T1000 (cell line): Measurements from ENCODE around the gene PGR.

ENCODE experiments used
- DNase-seq: peaks from one replicate; lab custom pipeline; 2025; ENCODE audit warnings: mixed read lengths; lab: John Stamatoyannopoulos, UW

Gene PGR

DNA sequence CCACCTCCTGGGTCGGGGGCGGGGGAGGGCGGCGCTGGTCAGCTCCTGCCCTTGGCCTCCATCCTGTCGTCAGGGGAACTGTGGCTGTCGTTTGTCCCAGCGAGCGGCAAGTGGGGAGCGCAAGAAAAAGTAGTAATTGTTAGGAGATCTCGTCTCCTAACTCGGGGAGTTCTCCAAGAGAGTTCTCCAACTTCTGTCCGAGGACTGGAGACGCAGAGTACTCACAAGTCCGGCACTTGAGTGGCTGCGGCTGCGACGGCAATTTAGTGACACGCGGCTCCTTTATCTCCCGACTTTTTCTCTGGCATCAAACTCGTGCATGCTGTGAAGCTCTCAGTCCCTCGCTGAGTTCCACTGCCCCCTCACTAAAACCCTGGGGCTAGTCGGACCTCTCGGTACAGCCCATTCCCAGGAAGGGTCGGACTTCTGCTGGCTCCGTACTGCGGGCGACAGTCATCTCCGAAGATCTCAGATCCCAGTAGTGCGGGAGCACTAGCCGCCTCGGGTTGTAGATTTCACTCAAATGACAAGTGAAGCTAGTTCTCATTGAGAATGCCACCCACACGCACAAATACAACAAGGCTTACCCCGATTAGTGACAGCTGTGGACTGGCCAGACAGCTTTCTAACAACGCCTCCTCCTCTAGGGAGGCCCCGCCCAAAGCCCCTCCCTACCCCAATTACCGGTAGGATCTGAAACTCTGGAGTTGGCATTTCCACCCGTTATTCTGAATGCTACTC lies at the start of gene PGR:
Gene PGR (minus strand): TSS at position 611 of the 741 bp plus-strand sequence. CDS start 743 bp downstream, outside the sequence.
- no peak for DNase-seq

DNA sequence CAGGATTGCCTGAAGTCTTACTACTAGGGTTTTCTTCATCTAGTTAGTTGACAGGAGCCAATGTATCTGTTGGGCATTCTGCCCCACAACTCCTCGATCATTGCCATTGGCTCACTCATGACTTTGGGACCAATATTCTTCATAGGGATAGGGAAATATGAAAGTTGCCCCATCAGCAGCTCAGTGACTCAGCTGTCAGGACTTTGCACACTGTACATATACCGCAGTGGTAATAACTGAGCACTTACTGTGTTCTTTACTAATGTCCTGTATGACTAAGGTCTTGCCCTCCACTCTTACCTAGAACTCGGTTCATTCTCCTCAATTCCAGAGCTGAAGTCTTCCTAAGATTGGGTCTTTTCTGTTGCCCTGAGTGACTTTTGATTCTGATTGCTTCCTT lies 46.8 kb upstream of the PGR start:
- no peak for DNase-seq

DNA sequence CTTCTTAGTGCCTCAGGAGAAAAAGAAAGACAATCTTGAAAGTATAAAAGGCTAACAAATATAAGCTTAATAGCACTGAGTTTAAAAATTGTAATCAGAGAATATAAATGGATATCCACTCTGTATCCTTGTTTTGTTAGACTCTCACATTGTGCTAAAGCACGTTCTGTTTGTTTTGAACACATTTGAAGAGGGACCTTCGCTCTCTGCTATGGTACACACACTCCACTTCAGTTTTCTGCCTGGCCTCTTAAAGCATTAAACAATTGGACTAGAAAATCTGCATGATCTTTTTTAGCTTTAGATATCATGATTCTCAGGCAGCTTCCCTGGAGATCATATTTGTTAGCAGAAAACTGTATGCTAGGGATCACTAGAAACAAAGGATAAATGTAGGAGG lies 40.3 kb upstream of the PGR start:
- no peak for DNase-seq

DNA sequence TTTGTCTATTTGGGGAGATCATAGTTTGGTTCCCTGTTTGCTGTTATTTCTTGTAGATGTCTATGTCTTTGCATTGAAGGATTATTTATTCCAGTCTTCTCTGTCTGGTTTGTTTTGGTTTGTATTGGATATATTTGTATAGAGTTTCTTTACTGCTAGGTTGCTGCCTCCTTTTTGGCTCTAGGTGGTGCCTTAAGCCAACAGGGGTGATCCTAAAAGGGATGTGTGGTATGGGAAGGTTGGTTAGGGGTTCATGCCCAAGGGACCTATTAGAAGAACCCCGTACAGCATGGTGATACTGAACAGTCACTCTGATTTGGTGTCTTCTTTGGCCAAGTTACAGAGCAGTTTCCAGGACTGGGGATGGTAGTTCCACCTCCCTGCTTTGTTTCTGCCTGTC lies 36.4 kb upstream of the PGR start:
- no peak for DNase-seq

DNA sequence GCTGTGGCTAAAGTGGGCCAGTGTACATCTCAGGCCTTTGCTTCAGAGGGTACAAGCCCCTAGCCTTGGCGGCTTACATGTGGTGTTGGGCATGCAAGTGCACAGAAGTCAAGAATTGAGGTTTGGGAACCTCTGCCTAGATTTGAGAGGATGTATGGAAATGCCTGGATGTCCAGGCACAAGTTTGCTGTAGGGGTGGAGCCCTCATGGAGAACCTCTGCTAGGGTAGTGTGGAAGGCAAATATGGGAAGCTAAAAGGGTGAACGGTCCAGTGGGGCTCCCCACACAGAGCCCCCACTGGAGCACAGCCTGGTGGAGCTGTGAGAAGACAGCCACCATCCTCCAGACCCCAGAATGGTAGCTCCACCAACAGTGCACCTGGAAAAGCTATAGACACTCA lies 28.5 kb upstream of the PGR start:
- DNase-seq: no peak

DNA sequence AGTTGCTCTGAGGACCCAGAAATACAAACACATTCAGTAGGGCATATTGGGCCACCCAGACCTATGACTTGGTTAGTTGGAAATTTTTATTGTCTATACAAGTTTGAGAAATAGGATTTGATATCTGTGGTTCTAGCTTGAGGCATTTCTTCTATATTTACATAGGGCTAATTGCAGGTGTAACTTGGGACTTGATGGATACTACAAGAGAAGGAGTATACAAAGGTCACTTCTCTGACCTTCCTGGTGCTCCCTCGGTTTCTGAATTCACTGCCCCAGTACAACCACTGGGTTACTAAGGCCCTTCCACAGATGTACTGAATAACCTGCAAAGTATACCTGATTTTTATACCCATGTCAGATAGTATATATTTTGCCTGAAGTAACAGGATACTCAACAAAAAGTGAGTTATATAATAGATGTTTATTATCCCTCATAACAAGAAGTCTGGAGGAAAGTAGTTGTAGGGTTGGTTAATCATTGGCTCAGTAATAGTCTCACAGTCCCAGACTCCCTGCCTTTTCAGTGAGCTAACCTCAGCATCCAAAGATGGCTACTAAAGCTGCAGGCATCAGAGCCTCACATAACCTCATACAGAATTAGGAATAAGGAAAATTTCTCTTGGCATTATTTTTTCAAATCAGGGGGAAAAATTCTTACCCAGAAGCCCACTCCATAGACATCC lies 8.8 kb upstream of the PGR start:
- no peak for DNase-seq

DNA sequence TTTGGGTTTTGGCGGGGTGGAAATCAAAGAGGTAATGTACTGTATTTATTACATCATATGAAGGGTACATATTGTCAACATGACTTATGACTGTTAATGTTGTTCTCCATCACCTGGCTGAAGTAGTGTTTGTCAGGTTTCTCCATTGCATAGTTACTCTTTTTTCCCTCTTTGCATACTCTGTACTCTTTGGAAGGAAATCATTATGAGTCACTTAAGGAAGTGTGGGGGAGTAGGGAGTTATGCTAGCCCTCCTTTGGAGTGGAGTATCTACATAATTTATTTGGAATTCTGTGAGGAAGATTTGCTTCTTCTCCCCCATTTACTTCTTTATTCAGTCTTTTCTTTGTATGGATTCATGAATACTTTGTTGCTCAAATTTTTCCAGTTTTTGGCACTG lies 3.6 kb upstream of the PGR start:
- DNase-seq: no peak

DNA sequence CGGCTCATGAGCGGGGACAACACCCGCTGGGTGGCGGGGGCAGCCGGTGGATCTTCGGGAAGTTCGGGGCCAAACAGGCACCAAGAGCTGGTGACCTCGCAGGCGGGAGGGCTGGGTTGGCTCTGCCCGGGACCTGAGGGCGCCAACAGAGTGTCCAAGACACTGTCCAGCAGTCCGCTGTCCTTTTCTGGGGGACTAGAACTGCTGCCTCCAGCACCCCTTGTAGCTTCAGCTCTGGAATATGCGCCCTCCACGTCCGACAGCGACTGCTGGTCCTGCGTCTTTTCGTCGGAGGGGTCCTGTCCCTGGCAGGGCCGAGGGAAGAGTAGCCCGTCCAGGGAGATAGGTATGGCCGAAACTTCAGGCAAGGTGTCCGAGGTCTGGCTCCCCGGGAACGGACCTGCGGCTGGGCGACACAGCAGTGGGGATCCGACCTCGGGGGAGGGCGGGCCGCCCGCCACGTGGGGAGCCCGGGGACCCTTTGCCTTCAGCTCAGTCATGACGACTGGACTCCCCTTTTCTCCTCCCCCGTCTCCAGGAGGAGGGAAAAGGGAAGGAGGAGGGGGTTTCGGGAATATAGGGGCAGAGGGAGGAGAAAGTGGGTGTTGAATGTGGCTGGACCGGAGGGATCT lies 926 bp downstream of the PGR start:
- peak; percentile 17 for DNase-seq

DNA sequence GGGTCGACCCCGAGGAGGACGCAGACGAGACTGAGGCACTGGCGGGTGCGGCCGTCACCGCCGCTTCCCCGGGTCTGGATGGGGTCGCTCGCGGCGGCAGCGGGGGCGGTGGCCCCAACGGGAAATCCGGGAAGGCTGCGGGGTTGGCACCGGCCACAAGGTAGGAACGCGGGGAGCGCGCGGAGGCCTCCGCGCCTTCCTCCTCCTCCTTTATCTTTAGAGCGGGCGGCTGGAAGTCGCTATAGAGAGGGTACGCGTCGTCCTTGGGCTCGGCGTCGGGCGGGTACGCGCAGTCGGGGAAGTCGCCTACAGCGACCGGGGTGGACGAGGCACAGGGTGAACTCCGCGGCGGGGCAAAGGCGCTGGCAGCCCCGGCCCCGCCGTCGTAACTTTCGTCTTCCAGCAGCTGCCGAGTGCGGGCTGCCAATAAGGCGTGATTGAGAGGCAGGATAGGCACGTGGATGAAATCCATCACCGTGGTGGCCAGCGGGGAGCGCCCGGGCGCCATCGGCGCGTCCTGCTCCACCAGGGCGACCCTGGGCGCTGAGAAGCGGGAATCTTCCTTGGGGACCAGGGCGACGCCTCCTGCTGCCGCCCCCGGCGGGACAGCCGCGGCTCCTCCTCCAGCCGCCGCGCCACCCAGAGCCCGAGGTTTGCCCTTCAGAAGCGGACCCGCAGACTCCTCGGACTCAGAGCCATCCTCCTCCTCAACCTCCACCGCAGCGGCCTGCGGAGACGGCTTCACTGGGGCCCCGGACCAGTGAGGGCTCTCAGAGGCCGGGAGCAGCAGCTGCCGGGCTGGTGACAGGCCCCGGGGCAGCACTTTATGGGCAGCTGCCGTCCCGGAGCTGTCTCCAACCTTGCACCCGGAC lies 1.7 kb downstream of the PGR start:
- DNase-seq: no peak

DNA sequence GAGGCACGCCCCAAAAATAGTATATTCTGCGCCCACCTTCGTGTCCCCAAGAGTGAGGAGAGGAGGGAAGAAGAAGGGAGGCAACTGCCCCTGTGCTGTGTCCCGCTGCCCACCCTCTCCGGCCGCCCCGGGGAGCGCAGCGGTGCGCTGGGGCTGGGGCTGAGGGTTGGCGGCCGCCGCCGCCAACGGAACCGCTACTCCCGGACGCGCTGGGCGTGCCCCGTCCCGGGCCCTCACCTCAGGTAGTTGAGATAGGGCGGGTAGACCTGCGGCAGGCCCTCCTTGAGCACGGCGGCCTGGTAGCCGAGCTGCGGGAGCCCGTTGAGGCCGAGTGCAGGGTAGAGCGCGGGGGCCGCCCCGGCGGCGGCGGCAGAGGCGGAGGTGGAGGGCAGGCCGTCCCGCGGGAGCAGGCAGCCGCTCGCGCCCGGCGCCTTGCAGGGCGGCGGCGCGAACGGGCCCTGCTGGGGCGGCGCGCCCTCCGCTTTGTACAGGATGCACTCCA lies 2.4 kb downstream of the PGR start:
- no peak for DNase-seq

DNA sequence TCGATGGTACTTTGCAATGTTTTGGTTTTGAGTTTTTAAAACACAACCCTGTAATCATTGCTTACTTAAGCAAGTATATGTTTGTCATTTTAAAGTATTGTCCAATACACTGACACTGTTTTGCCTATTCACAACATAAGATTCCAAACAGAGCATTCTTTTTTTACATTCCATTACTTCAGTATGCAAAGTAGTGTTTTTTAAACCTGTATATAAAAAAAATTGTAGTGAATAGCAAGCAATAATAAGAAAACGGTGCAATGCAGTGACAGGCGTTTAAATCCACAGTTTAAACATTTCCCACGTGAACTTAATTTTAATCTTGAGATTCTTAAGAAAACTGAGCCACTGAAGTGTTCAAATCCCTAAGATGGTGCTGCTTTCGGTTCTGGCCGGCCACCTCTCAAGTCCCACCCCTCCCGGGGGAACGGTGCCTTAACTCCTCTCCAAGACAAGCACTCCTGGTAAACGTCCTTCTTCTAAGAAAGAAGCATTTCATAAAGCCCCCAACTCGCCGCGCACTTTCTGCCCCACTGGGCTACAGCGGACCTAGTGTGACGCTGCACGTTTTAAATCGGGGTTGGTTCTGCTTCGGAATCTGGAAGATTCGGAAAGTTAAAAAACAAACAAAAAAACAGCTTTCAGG lies 2.9 kb downstream of the PGR start:
- DNase-seq: no peak

DNA sequence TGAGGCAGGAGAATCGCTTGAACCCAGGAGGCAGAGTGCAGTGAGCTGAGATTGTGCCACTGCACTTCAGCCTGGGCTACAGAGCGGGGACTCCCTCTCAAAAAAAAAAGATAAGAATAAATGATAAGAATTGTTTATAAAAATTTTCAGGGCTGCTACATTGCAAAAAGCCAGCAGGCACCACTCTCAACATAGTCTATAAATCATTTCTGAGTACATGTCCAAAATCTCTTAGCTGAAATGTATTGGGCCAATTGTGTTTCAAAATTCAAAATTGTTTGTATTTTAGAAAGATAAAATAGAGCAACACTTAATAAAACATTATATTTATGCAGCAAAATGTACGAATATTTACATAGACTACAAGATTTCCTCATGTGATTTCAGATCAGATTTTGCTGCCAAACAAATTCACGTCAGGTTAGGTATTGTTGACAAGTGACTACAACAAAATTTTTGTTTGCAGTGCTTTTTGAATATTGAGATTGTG lies 13.9 kb downstream of the PGR start:
- no peak for DNase-seq

DNA sequence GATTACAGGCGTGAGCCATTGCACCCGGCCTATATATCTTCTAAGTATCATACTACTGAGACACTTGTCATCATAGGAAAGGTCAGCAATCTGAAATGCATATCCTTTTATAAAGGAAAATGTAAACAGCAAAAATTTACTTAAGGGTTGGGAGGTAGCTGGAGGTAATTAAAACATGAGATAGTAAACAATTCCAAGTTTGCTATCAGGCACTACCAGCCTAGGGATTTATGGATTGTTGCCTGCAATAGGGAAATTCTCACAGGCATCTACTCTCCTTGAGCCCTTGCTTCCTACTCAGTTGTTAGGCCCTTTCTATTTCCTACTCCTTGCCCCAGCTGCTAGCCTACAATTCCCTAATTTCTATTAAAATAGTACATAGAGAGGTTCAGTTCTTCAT lies 16.1 kb downstream of the PGR start:
- no peak for DNase-seq

DNA sequence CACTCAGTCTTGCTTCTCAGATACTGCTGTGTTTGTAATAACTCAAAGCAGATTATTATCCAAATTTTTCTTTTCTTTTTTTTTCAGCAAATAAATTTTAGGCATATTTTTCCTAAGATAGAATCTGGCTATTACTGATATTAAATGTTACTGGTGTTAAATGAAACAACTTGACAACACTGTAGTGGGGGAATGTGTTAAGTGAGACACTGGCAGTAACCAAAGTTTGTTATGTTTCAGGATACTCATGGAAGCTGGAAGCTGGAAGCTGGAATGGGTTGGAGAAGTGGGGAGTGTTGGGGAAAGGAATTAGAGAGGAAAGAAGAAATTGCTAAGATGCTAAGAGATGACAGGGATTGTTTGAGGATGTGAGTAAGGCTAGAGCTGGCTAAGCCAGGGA lies 24.9 kb downstream of the PGR start:
- DNase-seq: no peak

DNA sequence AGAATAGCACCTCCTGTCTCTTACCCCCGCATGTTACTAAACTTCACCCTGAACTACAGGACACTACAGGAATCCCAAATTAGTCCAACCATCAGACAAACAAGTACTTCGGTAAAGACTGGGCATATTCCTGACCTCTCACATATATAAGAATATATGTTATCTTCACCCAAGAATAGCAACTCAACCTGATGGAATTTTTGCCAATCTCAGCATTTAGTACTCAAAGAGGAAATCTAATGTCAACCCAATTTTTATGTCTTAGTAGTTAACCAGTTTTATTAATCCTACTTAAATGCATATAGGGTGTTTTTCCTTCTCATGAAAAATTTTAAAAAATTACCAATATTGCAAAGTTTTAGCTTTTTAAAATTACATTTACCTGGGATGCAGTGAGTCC lies 26.2 kb downstream of the PGR start:
- no peak for DNase-seq

DNA sequence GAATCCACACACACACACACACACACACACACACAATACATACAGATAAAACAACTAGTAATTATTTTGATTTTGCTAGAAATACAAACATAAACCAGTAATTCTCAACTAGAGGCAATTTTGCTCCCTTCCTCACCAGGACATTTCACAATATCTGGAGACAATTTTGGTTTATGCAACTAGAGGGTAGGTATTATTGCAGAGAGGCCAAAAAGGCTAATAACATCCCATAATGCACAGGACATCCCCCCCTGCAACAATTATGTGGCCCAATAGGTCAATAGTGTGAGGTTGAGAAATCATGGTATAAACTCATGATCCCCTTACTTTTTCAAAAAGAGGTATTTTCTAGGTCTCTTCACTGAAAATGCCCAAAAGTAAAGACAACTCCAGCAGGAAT lies 29.0 kb downstream of the PGR start:
- DNase-seq: no peak

DNA sequence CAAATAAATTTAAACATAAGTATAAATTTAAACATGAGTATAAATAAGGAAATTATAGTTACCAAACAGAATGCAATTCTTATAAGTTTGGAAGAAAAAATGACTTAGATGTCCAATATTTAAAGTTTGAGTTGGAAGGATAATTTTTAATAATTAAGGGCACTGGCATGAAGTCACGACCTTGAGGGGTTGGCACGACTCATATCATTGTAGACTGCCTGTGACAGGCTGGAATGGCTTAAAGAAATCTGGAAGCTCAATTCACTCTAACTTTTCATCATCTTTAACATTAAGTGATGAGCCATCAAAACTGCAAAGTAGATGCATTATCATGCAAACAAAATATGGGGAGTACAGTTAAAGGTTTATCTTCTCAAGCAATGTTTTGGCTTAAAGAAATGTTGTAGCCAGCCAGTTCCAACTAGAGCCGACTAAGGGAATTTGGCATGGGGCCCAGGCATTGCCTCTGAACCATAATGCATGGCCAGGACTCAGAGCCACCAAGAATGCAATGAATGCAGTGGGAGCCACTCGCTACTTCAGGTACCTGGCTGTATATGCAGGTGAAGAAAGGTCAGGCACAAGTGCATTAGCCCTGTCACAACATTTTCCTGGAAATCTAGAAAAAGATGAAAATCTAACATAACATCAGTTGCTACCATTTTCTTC lies 33.4 kb downstream of the PGR start:
- no peak for DNase-seq

DNA sequence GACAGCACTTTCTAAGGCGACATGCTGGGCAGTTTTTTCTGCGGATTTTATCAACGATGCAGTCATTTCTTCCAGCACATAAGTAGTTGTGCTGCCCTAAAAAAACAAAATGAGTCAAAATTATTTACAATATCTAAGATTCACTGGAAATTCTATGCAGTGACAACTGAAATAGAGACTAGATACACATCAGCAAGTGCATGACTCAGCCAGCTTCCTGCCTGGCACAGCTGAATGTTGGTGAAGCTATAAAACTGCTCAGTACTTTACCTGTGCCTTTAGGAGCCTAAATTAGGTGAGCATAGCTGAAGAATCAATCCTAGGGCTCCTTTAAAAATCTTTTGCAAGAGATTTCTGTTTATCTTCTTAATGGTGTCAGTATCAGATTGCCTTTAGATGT lies 37.8 kb downstream of the PGR start:
- no peak for DNase-seq

DNA sequence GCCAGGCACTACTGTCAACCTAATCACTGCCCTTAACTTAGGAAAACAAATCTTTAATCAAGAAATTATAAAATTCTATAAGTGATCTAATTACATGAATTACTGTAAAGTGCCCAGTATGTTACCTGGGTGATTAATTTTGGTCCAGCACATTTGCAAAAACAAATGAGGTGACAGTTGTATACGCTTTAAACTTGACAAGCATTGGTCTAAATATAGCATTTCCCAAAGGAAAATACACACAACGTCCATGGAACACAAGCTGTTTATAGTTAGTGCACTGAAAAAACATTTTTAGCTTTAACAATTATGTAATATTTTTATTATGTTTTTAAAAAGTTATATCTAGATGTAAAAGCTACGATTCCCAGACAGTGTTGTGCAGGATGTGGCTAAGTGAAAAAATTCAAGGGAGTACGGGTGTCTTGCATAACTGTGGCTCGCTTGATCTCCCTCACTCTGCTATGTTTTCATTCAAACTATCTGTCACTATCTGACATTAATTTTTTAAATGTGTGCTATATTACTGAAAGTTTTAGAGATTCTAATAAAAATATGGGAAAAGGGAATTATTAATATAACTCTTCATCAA lies 38.8 kb downstream of the PGR start:
- DNase-seq: no peak

DNA sequence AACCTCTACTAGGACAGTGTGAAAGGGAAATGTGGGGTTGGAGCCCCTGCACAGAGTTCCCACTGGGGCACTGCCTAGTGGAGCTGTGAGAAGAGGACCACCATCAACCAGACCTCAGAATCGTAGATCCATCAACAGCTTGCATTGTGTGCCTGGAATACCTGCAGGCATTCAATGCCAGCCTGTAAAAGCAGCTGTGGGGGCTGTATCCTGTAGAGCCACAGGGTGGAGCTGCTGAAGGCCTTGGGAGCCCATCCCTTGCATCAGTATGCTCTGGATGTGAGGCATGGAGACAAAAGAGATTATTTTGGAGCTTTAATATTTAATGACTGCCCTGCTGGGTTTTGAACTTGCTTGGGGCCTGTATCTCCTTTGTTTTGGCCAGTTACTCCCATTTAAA lies 46.3 kb downstream of the PGR start:
- DNase-seq: no peak

DNA sequence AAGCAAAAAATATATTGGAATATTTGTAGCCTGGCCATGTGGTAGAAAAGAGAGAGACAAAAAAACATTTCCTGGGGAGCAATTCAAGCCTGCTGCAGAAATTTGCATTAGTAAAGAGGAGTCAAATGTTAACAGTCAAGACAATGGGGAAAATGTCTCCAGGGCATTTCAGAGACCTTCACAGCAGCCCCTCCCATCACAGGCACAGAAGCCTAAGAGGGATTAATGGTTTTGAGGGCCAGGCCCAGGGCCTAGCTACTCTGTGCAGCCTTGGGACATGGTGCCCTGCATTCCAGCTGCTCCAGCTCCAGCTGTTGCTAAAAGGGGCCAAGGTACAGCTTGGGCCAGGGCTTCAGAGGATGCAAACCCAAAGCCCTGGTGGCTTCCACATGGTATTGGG lies 46.8 kb downstream of the PGR start:
- DNase-seq: no peak
